GM19324 (cell line): ENCODE data around the gene PSMB3.
"Not testable (repeated sequence)": the region's sequence is repeated elsewhere in the genome, so short reads cannot be mapped to it uniquely, and the experiment has no call there.

Experiments used
- ATAC-seq: cut with Tn5 transposase; IDR thresholded peaks from one replicate; pipeline ENCODE4 v1.9.1; 2021; ENCODE audit warnings: mild to moderate bottlenecking, moderate library complexity; ENCODE audit not compliant: unreplicated experiment, low FRiP score

PSMB3 gene

DNA sequence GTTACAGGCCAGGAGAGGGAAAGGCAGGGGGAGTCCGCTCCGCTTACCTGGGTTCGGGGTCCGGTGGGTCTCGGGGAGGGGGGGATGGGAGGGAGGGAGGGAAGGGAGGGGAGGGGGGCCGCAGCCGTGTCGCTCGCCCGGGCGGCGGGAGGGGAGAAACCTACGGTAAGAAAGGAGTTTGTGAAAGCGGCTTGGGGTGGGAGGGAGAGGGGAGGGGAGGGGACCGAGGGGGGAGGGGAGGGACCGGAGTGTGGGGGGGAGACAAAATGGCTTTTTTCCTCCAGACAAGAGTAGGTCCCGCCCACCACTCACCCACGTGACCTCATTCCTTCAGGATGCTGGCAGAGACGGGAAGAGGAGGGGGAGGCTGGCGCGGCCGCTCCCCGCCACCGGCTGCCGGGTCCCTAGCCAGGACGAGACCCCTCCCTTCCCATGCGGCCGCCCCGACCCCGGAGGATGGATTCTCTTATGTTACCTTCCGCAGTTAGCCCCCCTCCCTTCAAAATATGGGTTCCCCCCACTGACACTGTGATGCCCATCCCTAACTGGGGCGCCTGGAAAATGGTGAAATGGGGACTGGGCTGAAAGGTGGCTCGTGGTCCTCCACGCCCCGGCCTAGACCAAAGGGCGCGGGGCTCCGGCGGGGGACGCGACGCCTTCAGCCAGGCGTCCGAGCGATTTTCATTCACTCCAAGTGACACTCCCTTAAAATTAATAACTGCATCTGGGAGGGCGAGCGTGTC lies 4.2 kb upstream of the PSMB3 start, which contains the start of gene PCGF2:
Gene PCGF2, minus strand, starts transcription at position 188 of the 743 bp plus-strand sequence. CDS start 7,934 bp downstream, outside the sequence.
- no peak for ATAC-seq

GRCh38 chr17:38748892-38749222 lies 3.7 kb upstream of the PSMB3 start:
- ATAC-seq = no peak

DNA sequence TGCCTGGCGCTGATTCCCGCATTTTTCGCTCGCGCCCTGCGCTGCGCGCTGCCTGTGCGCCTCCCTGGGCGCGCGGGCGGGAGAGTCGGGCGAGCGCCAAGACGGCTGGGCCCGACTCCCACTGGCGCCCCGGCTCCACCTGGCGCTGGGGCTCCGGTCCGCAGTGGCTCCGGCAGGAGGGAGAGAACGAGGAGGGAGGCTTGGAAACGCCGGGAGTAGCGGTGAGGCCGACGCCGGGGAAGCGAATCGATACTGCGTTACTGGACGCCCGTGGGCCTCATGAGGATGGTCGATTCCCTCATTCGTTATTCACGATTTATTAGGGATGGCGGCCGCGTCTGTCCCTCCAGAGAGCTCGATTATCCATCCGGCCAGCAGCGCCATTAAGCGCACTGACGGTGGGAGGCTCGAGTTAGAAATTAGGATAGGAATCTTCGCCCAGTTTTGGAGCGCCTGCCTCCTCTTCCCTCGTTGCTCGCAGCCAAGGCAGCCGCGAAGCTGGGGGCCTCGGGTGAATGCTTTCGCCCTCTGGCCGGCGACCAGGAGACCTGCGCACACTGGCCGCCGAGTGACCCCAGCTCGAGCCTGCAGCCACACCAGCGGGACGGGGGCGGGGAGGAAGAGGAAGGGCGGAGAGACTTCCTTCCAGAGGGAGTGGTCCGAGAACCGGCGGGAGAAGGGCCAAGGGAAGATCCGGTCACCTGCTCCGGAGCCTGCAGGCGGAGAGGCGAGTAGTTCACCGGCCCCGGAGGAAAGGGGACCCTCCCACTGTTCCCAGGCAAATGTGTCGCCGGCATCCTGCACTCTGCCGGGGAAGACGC lies 3.1 kb upstream of the PSMB3 start:
- no peak for ATAC-seq

DNA sequence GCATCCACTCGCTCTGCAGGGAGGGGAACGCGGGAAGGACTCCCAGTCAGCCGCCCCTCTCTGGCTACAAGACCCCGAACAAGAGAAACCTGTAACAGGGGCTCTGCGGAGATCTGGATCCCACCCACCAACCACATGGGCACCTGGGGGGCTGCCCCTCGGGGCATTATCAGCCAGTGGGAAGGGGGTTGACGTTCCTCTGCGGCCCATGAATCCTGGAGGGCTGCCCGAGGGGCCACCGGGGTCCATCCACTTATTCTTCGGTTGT lies 2.6 kb upstream of the PSMB3 start:
- no peak for ATAC-seq

GRCh38 chr17:38750312-38751121 lies 2.0 kb upstream of the PSMB3 start:
- ATAC-seq = no peak

- no peak for ATAC-seq
These were observed 1.3 kb upstream of the PSMB3 start for GRCh38 chr17:38751144-38751807.

GRCh38 chr17:38751808-38752307 lies 683 bp upstream of the PSMB3 start:
- peak; percentile 28 for ATAC-seq

DNA sequence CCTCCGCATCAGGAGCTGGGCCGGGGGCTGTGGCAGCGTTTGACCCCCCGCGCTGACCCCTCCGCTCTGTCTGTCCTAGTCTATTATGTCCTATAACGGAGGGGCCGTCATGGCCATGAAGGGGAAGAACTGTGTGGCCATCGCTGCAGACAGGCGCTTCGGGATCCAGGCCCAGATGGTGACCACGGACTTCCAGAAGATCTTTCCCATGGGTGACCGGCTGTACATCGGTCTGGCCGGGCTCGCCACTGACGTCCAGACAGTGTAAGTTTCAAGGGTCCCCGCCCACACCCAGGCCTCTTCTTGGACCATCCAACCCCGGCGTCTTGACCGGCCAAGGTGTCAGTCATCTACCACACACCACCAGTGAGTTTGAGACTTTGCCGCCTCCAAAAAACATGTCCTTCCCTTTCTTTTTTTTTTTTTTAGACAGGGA lies 548 bp downstream of the PSMB3 start:
- no peak for ATAC-seq

- no peak for ATAC-seq
These were observed 9.1 kb downstream of the PSMB3 start for GRCh38 chr17:38761612-38762011.

GRCh38 chr17:38762231-38762630 lies 9.7 kb downstream of the PSMB3 start:
- ATAC-seq = no peak

GRCh38 chr17:38766341-38766740 lies 13.8 kb downstream of the PSMB3 start:
- no peak for ATAC-seq

GRCh38 chr17:38768417-38768816 lies 15.9 kb downstream of the PSMB3 start:
- ATAC-seq = no peak

DNA sequence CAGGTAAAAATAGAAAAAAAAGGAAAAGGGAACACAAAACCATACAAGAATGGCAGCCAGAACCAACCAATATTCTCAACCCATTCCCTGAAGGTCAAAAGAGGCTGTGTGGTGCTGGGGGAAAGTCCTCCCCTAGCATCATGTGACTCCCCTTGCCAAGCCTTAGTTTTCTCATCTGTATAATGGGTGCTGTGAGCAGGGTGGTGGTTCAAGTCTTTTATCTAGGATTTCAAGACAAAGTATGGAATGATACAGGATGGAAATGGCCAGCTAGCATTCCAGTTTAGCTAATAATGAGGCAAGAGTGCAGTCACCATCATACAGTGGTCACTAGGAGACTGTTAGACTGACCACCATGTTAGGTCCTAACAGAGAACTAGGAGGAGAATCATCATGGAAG lies 20.7 kb downstream of the PSMB3 start:
- ATAC-seq = no peak

- ATAC-seq = no peak
These were observed 25.2 kb downstream of the PSMB3 start for GRCh38 chr17:38777641-38778250.

GRCh38 chr17:38779965-38780752 lies 27.6 kb downstream of the PSMB3 start:
- no peak for ATAC-seq

DNA sequence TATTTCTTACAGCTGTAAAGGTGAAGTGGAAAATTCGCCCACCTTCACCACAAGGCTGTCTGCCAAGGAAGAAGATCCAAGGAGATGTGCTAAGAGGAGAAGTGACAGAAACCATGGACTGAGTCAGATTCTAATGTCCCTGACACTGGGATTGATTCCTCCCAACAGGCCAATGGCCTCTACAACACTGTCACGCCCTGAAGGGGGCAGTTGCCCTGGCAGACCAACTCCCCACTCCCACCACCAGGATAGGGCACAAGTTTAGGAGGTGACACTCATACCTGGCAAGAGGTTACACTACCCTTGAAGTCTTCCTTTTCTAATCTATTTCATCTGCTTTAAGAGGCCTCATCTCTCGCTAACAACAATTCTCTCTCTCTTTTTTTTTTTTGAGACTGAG lies 30.7 kb downstream of the PSMB3 start:
- no peak for ATAC-seq

DNA sequence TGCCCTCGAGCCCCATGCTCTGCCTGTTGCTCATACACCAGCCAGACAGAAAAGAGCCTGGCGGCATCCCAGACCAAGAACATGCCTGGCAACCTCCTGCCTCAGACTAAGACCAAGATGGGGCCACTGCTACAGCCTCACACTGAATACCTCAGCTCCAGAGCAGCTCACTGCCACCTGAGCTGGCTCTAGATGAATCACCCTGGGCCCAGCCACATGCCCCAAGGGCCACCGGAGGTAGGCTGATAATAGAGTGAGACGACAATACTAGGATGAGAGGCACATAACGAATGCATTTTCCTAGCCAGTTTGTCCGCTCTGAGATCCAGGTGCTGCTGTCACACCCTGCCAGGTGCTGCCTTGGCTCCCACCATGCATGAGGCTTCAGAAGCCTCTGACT lies 33.8 kb downstream of the PSMB3 start:
- ATAC-seq = no peak

- not testable (repeated sequence) for ATAC-seq
These were observed 35.5 kb downstream of the PSMB3 start for GRCh38 chr17:38787999-38788398.

- ATAC-seq = no peak
These were observed 36.6 kb downstream of the PSMB3 start for GRCh38 chr17:38789185-38789584.
